Vagina (tissue), 2 donors: Measurements from ENCODE around the gene ZNF655.

Experiments
- POLR2A ChIP-seq, 2 donors: fragments of 450-650 bp; IDR thresholded peaks; one replicate each; pipeline ENCODE4 v1.6.1; 2017; ENCODE audit warnings: antibody characterized with exemption in 2 of 2, mild to moderate bottlenecking in 2 of 2, moderate library complexity in 2 of 2
- POLR2AphosphoS5 ChIP-seq, 2 donors: sonication (generic); formaldehyde crosslinking; IDR thresholded peaks; one replicate each; pipeline ENCODE4 v1.9.0; 2017; ENCODE audit warnings: antibody characterized with exemption in 2 of 2, mild to moderate bottlenecking in 2 of 2, low read depth in 1 of 2; ENCODE audit not compliant: insufficient read depth in 1 of 2
- TF ChIP-seq, protein P1 (sequence below), 3 experiments: fragments of 450-650 bp in 2 of 3; fragments of 200-600 bp in 1 of 3; sonication (generic) in 1 of 3; IDR thresholded peaks; one replicate each; pipeline ENCODE4 v1.5.1; 2017 to 2019; ENCODE audit warnings: antibody characterized with exemption in 3 of 3, mild to moderate bottlenecking in 2 of 3, moderate library complexity in 2 of 3

DNA sequence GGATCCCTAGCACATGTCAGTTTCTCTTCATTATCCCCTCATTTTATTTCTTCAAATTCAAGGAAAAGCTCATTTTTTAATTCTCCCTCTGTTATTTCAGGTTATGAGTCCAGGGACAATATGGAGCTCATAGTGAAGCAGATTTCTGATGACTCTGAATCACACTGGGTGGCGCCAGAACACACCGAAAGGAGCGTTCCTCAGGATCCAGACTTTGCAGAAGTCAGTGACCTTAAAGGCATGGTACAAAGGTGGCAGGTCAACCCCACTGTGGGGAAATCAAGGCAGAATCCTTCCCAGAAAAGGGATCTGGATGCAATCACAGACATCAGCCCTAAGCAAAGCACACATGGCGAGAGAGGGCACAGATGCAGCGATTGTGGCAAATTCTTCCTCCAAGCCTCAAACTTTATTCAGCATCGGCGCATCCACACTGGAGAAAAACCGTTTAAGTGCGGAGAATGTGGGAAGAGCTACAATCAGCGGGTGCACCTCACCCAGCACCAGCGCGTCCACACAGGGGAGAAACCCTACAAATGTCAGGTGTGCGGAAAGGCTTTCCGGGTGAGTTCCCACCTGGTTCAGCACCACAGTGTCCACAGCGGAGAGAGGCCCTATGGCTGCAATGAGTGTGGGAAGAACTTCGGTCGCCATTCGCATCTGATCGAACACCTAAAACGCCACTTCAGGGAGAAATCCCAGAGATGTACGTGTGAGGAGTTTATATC is 32.6 kb upstream of the ZNF655 start:
- TF ChIP-seq, protein P1, sequence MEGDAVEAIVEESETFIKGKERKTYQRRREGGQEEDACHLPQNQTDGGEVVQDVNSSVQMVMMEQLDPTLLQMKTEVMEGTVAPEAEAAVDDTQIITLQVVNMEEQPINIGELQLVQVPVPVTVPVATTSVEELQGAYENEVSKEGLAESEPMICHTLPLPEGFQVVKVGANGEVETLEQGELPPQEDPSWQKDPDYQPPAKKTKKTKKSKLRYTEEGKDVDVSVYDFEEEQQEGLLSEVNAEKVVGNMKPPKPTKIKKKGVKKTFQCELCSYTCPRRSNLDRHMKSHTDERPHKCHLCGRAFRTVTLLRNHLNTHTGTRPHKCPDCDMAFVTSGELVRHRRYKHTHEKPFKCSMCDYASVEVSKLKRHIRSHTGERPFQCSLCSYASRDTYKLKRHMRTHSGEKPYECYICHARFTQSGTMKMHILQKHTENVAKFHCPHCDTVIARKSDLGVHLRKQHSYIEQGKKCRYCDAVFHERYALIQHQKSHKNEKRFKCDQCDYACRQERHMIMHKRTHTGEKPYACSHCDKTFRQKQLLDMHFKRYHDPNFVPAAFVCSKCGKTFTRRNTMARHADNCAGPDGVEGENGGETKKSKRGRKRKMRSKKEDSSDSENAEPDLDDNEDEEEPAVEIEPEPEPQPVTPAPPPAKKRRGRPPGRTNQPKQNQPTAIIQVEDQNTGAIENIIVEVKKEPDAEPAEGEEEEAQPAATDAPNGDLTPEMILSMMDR (IDR thresholded peaks at IDR 0.05), result no peak
- no peak for TF ChIP-seq POLR2A (IDR thresholded peaks at IDR 0.05)
- no peak for TF ChIP-seq POLR2AphosphoS5 (IDR thresholded peaks at IDR 0.05; ENCODE audit: insufficient read depth in 1 of 2, low read depth in 1 of 2)
